ENCODE data around the gene TNFRSF8. TPM values are rescaled to one million over a fixed set of nuclear protein-coding genes. Genes with fewer than 3 reads are reported as not detected.

The TNFRSF8 gene
- total and polyA plus RNA-seq, 10 donors, result 1.3 to 7.6 (median 2.0) TPM

- WGBS, 5 donors, result 78 to 94% (median 85%) methylated on average over 4 to 6 of the region's 6 CpGs
These were observed 7.8 kb upstream of the TNFRSF8 start for GRCh38 chr1:12055259-12055658.

GRCh38 chr1:12056331-12056841 lies 6.7 kb upstream of the TNFRSF8 start:
- intact Hi-C loops (cut with DNase I; ENCODE audit: low total_unique reads), result no loop called here

More at GRCh38 chr1:12055259-12055658, 7.8 kb upstream of the TNFRSF8 start:
- H3K9me3 ChIP-seq, result no peaks in the 10 kb centered on the region
- no peaks in the 10 kb centered on the region for H3K36me3 ChIP-seq
- TF ChIP-seq POLR2AphosphoS5 (IDR thresholded peaks at IDR 0.05) (no peak), CTCF (IDR thresholded peaks at IDR 0.05 in 8 of 11, conservative IDR thresholded peaks at IDR 0.05 in 3 of 11) (no peak), POLR2A (IDR thresholded peaks at IDR 0.05) (no peak)
- DNase-seq, result no peak
- H3K27me3 ChIP-seq (replicated peaks in 1 of 7), result peaks cover 0 to 8% (median 0%) of the 10 kb centered on the region in 7 donors
- H3K4me3 ChIP-seq, result no peak overlapping the region
- intact Hi-C loops (cut with DNase I; ENCODE audit: low total_unique reads), result no loop called here
- H3K4me1 ChIP-seq, result peaks cover 0 to 15% (median 11%) of the 10 kb centered on the region in 6 donors
- no peak overlapping the region for H3K27ac ChIP-seq

GRCh38 chr1:12057382-12057781 lies 5.7 kb upstream of the TNFRSF8 start:
- no peaks in the 10 kb centered on the region for H3K36me3 ChIP-seq
- peaks cover 0 to 25% (median 0%) of the 10 kb centered on the region in 7 donors for H3K27me3 ChIP-seq (replicated peaks in 1 of 7)
- no peak for DNase-seq
- peaks cover 0 to 5% (median 2%) of the 10 kb centered on the region in 6 donors for H3K4me1 ChIP-seq
- H3K4me3 ChIP-seq, result no peak overlapping the region
- no peak for TF ChIP-seq POLR2A (IDR thresholded peaks at IDR 0.05)
- TF ChIP-seq POLR2AphosphoS5 (IDR thresholded peaks at IDR 0.05), result no peak
- no peak for TF ChIP-seq CTCF (IDR thresholded peaks at IDR 0.05 in 8 of 11, conservative IDR thresholded peaks at IDR 0.05 in 3 of 11)
- intact Hi-C loops (cut with DNase I; ENCODE audit: low total_unique reads), result no loop called here
- H3K9me3 ChIP-seq, result no peaks in the 10 kb centered on the region
- H3K27ac ChIP-seq, result no peak overlapping the region

More at GRCh38 chr1:12056331-12056841, 6.7 kb upstream of the TNFRSF8 start:
- no peaks in the 10 kb centered on the region for H3K9me3 ChIP-seq
- DNase-seq, result no peak
- TF ChIP-seq CTCF (IDR thresholded peaks at IDR 0.05 in 8 of 11, conservative IDR thresholded peaks at IDR 0.05 in 3 of 11) (no peak), POLR2AphosphoS5 (IDR thresholded peaks at IDR 0.05) (no peak), POLR2A (IDR thresholded peaks at IDR 0.05) (no peak)
- H3K4me3 ChIP-seq, result no peak overlapping the region
- no peak overlapping the region for H3K27ac ChIP-seq
- whole genome bisulfite sequencing, 5 donors, result 69 to 93% (median 82%) methylated on average over 16 of the region's 16 CpGs
- peaks cover 0 to 14% (median 11%) of the 10 kb centered on the region in 6 donors for H3K4me1 ChIP-seq
- H3K27me3 ChIP-seq (replicated peaks in 1 of 7), result peaks cover 0 to 18% (median 0%) of the 10 kb centered on the region in 7 donors
- H3K36me3 ChIP-seq, result no peaks in the 10 kb centered on the region

- H3K4me3 ChIP-seq, result no peak overlapping the region
- no peaks in the 10 kb centered on the region for H3K9me3 ChIP-seq
- no peak for DNase-seq
- H3K4me1 ChIP-seq, result peaks cover under 1 to 7% (median 3%) of the 10 kb centered on the region in 6 donors
- WGBS, 5 donors, result 79 to 90% (median 85%) methylated on average over 4 of the region's 4 CpGs
- no peaks in the 10 kb centered on the region for H3K36me3 ChIP-seq
- peaks cover 0 to 30% (median 4%) of the 10 kb centered on the region in 7 donors for H3K27me3 ChIP-seq (replicated peaks in 1 of 7)
- no peak for TF ChIP-seq POLR2A (IDR thresholded peaks at IDR 0.05)
- no peak overlapping the region for H3K27ac ChIP-seq
- intact Hi-C loops (cut with DNase I; ENCODE audit: low total_unique reads), result no loop called here
These were observed 5.0 kb upstream of the TNFRSF8 start for GRCh38 chr1:12057940-12058687.

All from spleen (tissue), 11 donors.